ENCODE measurements around the gene COL18A1. TPM values are rescaled to one million over a fixed set of nuclear protein-coding genes. Genes with fewer than 3 reads are reported as not detected.
"Not testable (repeated sequence)": the region's sequence is repeated elsewhere in the genome, so short reads cannot be mapped to it uniquely, and the experiment has no call there.

COL18A1 gene
- total RNA-seq, 1 experiment from 2014 or later = 77.0 TPM

GRCh38 chr21:45502006-45502345 is 97.0 kb downstream of the COL18A1 start:
- ChIA-PET POLR2A (ENCODE audit: unreplicated experiment) (no interaction called here), CTCF (no interaction called here)
- Histone ChIP-seq H3K9me3 (ENCODE audit: low read length) (no peaks in the 10 kb centered on the region), H3K4me3 (ENCODE audit: low read length) (no peak overlapping the region), H2AFZ (ENCODE audit: low read length) (no peak overlapping the region), H3K36me3 (ENCODE audit: low read depth, low read length) (0 out of 2 replicates have a peak, but pooled peaks cover 2% of the 10 kb centered on the region), H3K79me2 (ENCODE audit: low read length) (no peaks in the 10 kb centered on the region), H3K27ac (ENCODE audit: low read length) (no peak overlapping the region), H3F3A (ENCODE audit: low read length, unreplicated experiment) (no peaks in the 10 kb centered on the region), H3K4me2 (ENCODE audit: low read length) (no peak overlapping the region), H3K9me2 (replicated peaks; ENCODE audit: low read length) (no peaks in the 10 kb centered on the region), H3K27me3 (ENCODE audit: low read length) (no peaks in the 10 kb centered on the region), H4K20me1 (ENCODE audit: low read length) (no peaks in the 10 kb centered on the region), H3K4me1 (ENCODE audit: insufficient read depth, low read length) (no peaks in the 10 kb centered on the region), H3K9ac (ENCODE audit: low read length) (no peak overlapping the region)
- TF ChIP-seq CTCF (conservative IDR thresholded peaks at IDR 0.05; ENCODE audit: low read depth, low read length) (no peak), EZH2 (IDR thresholded peaks at IDR 0.05; ENCODE audit: low read length, unreplicated experiment) (no peak), EZH2phosphoT487 (IDR thresholded peaks at IDR 0.05; ENCODE audit: borderline replicate concordance, low read length) (no peak)
- ATAC-seq = no peak
- DNase-seq = no peak
- BruUV-seq (replicated peaks) = no TSS peak
- intact Hi-C loops (cut with micrococcal nuclease) = no loop called here

- no peak overlapping the region for H3K9ac ChIP-seq (ENCODE audit: low read length)
- BruUV-seq (replicated peaks) = no TSS peak
- H3K27ac ChIP-seq (ENCODE audit: low read length) = no peak overlapping the region
- ChIA-PET POLR2A (ENCODE audit: unreplicated experiment) (no interaction called here), CTCF (no interaction called here)
- no peaks in the 10 kb centered on the region for H3K9me3 ChIP-seq (ENCODE audit: low read length)
- no peak for TF ChIP-seq EZH2 (IDR thresholded peaks at IDR 0.05; ENCODE audit: low read length, unreplicated experiment)
- no peak for TF ChIP-seq EZH2phosphoT487 (IDR thresholded peaks at IDR 0.05; ENCODE audit: borderline replicate concordance, low read length)
- no peak for TF ChIP-seq CTCF (conservative IDR thresholded peaks at IDR 0.05; ENCODE audit: low read depth, low read length)
- no peak overlapping the region for H3K4me2 ChIP-seq (ENCODE audit: low read length)
- no peaks in the 10 kb centered on the region for H3K27me3 ChIP-seq (ENCODE audit: low read length)
- no peaks in the 10 kb centered on the region for H3K4me1 ChIP-seq (ENCODE audit: insufficient read depth, low read length)
- no peak overlapping the region for H3K4me3 ChIP-seq (ENCODE audit: low read length)
- no peaks in the 10 kb centered on the region for H3F3A ChIP-seq (ENCODE audit: low read length, unreplicated experiment)
- H3K9me2 ChIP-seq (replicated peaks; ENCODE audit: low read length) = no peaks in the 10 kb centered on the region
- no peaks in the 10 kb centered on the region for H3K79me2 ChIP-seq (ENCODE audit: low read length)
- DNase-seq = no peak
- no peak overlapping the region for H2AFZ ChIP-seq (ENCODE audit: low read length)
- ATAC-seq = no peak
- H3K36me3 ChIP-seq (ENCODE audit: low read depth, low read length) = 0 out of 2 replicates have a peak, but pooled peaks cover under 1% of the 10 kb centered on the region
- intact Hi-C loops (cut with micrococcal nuclease) = no loop called here
- no peaks in the 10 kb centered on the region for H4K20me1 ChIP-seq (ENCODE audit: low read length)
Measured at GRCh38 chr21:45502600-45502999, 97.6 kb downstream of the COL18A1 start.

- H3K4me1 ChIP-seq (ENCODE audit: insufficient read depth, low read length); H2AFZ ChIP-seq (ENCODE audit: low read length); H3K9ac ChIP-seq (ENCODE audit: low read length); H3K27ac ChIP-seq (ENCODE audit: low read length); H3F3A ChIP-seq (ENCODE audit: low read length, unreplicated experiment); H3K9me2 ChIP-seq (replicated peaks; ENCODE audit: low read length); H3K79me2 ChIP-seq (ENCODE audit: low read length); CTCF ChIA-PET; H3K36me3 ChIP-seq (ENCODE audit: low read depth, low read length); H4K20me1 ChIP-seq (ENCODE audit: low read length); H3K27me3 ChIP-seq (ENCODE audit: low read length); ATAC-seq; POLR2A ChIA-PET (ENCODE audit: unreplicated experiment); H3K4me2 ChIP-seq (ENCODE audit: low read length); H3K4me3 ChIP-seq (ENCODE audit: low read length); BruUV-seq (replicated peaks); DNase-seq; H3K9me3 ChIP-seq (ENCODE audit: low read length); intact Hi-C loops (cut with micrococcal nuclease): not testable (repeated sequence)
Measured at GRCh38 chr21:45503226-45503625, 98.3 kb downstream of the COL18A1 start.
